Non-pigmented ciliary epithelial cell (primary cell): ENCODE results near the gene NLRP3.

ENCODE experiments used
- DNase-seq: peaks from one replicate; pipeline ENCODE4 v3.0.0-alpha.2; 2010; ENCODE audit warnings: low read depth

Gene NLRP3

DNA sequence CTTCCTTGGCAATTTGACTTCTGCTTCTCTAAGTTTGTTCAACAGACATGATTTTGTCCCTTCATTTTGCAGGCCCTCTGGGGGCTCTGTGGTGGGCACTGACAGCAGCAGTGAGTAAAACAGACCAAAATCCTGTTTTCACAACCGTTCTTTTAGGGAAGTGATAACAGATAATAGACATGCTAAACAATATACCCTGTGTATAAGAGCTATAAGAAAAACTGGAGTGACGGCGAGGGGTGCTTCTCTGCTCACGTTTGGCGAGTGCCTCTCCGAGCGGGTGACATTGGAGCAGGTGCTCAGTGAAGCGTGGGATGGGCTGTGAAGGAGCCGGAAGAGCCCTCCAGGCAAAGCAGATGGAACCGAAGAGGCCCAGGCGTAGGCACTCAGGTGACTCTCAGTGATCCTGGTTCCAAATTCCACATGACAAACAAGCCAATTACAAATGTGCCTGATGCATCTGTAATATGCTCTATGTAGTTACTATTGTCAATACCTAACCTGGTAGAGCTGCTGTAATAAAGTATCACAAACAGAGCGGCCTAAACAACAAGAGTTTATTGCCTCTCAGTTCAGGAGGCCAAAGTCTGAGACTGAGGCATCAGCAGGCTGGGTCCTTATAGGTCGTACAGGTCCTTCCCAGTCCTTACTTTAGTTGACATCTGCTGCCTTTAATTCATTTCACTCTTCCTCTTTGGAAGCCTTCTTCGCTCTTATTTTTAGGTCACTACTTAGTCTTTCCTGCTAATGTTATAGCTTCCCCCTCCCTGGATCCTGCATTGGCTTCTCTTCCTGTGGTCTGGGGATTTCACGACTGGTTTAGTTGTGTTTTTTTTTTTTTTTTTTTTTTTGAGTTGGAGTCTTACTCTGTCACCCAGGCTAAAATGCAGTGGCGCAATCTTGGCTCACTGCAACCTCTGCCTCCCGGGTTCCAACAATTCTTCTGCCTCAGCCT, 21.9 kb downstream of the NLRP3 start:
- DNase-seq, result no peak

DNA sequence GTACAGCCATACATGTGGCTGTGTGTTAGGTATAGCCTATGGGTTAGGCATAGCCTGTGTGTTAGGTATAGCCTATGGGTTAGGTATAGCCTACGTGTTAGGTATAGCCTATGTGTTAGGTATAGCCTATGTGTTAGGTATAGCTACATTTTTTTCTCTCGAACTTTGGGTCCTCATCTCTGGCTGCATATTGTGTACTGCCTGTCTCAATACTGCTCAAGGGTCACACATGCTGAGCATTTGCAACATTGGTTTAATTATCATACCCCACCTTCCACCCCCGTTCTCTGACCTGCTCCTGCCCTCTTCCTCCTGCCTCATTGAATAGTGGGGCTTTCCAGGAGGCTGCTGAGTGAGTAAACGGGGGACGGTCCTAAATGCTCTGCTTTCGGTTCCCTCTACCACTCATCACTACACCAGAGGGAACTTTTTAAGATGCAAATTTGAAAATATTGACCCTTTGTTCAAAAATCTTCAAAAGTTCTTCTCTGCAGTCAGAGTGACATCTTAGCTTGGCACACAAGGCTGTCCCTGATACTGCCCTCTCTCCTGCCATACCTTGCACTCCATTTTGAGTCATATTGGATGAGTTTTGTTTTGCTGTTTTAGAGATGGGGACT, 24.1 kb downstream of the NLRP3 start:
- no peak for DNase-seq

DNA sequence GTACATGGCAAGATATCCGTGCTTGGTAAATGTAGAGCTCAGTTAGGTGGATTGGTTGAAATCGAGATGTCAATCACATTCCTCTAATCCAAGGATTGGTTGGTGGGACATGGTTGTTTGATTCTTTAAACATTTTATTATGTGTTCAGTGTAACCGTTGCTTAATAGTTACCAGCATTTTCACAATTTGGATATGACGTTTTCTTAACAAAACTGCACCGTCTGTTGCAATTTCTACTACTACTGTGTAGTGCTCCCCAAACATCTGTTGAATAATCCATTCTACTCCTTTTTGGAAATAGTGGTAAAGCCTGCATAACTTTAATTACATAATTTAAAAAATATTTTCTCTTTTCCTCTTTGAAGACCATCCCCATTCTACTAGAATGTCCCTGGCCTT, 25.6 kb downstream of the NLRP3 start:
- no peak for DNase-seq

- no peak for DNase-seq
These were observed 26.2 kb downstream of the NLRP3 start for GRCh38 chr1:247442164-247442563.

DNA sequence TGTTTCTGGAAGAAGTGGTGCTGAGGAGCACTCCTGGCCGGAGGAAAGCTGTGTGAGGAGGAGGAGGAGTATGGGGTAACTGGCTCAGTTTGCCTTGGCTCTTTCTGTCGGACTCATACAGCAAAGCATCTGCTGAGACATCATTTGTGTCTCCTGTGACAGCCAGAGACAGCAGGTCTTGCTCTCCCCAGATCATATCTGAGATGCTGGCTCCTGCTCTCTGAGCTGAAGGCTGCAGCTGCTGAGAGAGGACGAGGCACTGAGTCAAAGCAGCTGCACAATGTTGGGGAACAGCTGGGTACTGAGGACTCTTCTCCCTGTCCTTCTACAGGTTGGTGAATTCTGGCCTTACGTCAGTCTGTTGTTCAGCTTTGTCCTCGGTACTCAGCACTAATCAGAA, 27.7 kb downstream of the NLRP3 start:
- no peak for DNase-seq

- DNase-seq, result no peak
These were observed 28.6 kb downstream of the NLRP3 start for GRCh38 chr1:247444571-247444970.

- no peak for DNase-seq
These were observed 29.8 kb downstream of the NLRP3 start for GRCh38 chr1:247445526-247446356.

GRCh38 chr1:247447162-247447909, 31.4 kb downstream of the NLRP3 start:
- DNase-seq, result no peak

- DNase-seq, result peak; percentile 15
These were observed 32.3 kb downstream of the NLRP3 start for GRCh38 chr1:247448107-247448791.

DNA sequence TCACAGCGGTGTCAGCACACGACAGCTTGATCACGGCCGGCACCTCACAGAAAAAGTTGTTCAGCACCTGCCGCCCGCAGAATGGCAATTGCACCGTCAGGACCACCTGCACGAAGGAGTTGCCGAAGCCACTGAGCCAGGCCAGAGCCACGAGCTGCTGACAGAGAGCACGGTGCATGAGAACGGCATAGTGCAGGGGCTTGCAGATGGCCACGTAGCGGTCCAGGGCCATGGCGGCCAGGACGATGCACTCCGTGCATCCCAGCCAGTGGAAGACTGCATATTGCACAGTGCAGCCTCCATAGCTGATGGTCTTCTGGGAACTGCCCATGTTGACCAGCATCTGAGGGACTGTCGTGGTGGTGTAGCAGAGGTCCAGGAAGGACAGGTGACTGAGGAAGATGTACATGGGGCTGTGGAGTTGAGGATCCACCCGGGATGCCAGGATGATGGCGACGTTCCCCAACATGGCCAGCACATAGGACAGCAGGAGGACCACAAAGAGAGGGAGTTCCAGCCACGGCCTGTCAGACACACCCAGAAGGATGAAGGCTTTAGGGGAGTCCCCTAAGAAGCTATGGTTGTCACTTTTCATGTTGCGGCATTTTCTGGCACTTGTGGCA, 35.5 kb downstream of the NLRP3 start:
- DNase-seq, result no peak

GRCh38 chr1:247452447-247453039, 36.6 kb downstream of the NLRP3 start:
- DNase-seq, result no peak

- DNase-seq, result no peak
These were observed 37.3 kb downstream of the NLRP3 start for GRCh38 chr1:247453245-247453644.

DNA sequence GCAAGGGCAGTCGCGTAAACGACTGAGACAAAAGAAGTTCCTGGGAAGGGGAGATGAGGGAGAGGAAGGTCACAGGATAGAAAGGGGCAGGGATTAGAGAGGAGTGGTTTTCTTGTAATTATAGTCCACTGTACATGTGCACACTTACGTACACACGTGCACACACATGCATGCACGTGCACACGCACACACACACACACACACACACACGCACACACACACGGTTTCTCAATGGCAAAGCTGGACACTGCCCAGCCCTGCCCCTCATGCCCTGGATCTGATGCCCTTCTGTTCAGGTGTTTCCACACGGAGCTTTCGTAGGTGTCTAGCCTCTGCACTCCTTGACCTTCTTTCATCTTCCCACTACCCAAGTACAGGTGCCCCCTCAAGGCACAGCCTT, 38.0 kb downstream of the NLRP3 start:
- DNase-seq, result no peak

GRCh38 chr1:247456021-247456420, 40.0 kb downstream of the NLRP3 start:
- DNase-seq, result no peak

GRCh38 chr1:247456914-247457639, 41.1 kb downstream of the NLRP3 start:
- DNase-seq, result no peak

DNA sequence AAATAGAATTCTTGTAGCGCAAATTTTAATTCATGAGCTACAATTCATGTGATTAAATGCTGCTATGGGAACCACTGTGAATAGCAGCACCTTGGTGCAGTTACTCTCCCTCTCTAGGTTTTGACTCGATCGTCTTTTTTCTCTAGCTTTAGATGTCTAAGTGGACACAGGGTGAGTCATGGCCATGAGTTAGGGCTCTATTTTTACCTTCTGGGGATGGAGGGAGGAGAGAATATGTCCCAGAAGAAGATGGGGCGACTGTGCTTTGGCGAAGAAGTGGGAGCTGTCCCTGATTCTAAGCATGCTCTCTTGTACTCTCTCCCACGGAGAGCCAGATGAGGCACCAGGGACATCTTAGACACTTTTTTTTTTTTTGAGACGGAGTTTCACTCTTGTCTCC, 43.5 kb downstream of the NLRP3 start:
- DNase-seq, result no peak

GRCh38 chr1:247465796-247466195, 49.8 kb downstream of the NLRP3 start:
- DNase-seq, result no peak

GRCh38 chr1:247467129-247467528, 51.2 kb downstream of the NLRP3 start:
- no peak for DNase-seq

- no peak for DNase-seq
These were observed 52.6 kb downstream of the NLRP3 start for GRCh38 chr1:247468481-247469140.
